Esophagus (tissue), 2 donors: ENCODE measurements around the gene SHANK1. TPM values are rescaled to one million over a fixed set of nuclear protein-coding genes. Genes with fewer than 3 reads are reported as not detected.

Experiments used
- H3K27ac ChIP-seq, 2 donors: one replicate each; pipeline ENCODE4 v1.5.1; 2013; ENCODE audit warnings: low read depth in 2 of 2, mild to moderate bottlenecking in 2 of 2, inconsistent platforms in 1 of 2, low read length in 1 of 2, moderate library complexity in 1 of 2
- H3K27me3 ChIP-seq, 2 donors: one replicate each; pipeline ENCODE4 v1.6.1; 2013; ENCODE audit warnings: low read length in 2 of 2, control low read depth in 1 of 2, mild to moderate bottlenecking in 1 of 2; ENCODE audit not compliant: insufficient read depth in 2 of 2, control insufficient read depth in 1 of 2
- H3K36me3 ChIP-seq, 2 donors: one replicate each; pipeline ENCODE4 v1.6.1; 2013; ENCODE audit warnings: low read length in 1 of 2; ENCODE audit not compliant: control insufficient read depth in 2 of 2, insufficient read depth in 2 of 2
- H3K4me1 ChIP-seq, 2 donors: one replicate each; pipeline ENCODE4 v1.6.1; 2013; ENCODE audit warnings: low read length in 1 of 2; ENCODE audit not compliant: control insufficient read depth in 2 of 2, insufficient read depth in 2 of 2
- H3K4me3 ChIP-seq, 2 donors: one replicate each; pipeline ENCODE4 v1.5.1; 2013; ENCODE audit warnings: low read length in 2 of 2, mild to moderate bottlenecking in 2 of 2, low read depth in 1 of 2, moderate library complexity in 1 of 2
- H3K9me3 ChIP-seq, 2 donors: one replicate each; pipeline ENCODE4 v1.6.1; 2013; ENCODE audit warnings: mild to moderate bottlenecking in 2 of 2, low read depth in 1 of 2, low read length in 1 of 2, moderate library complexity in 1 of 2; ENCODE audit not compliant: control insufficient read depth in 2 of 2, insufficient read depth in 1 of 2
- WGBS, 2 donors: extraction: QIAGEN DNeasy Blood & Tissue Kit; methylation state at CpG; one replicate each; pipeline ENCODE4 v1.1.7; 2013; 5-methylcytosine and 5-hydroxymethylcytosine counted together
- polyA plus RNA-seq, 2 donors: library from polyadenylated mRNA; stranded (reverse); fragments of 200-250 nt; gene quantifications; one replicate each; pipeline ENCODE4 v1.2.3, GENCODE V29; 2013
- donor health status: healthy with polysubstance abuse.
- donor health status: Bipolar disorder and iron deficiency.

The SHANK1 gene
- polyA plus RNA-seq, 2 donors = 0.06 to 0.13 TPM

GRCh38 chr19:50633973-50634372, 85.6 kb downstream of the SHANK1 start:
- Histone ChIP-seq H3K9me3 (peaks cover 0 to 15% of the 10 kb centered on the region in 2 donors), H3K27ac (no peak overlapping the region), H3K36me3 (no peaks in the 10 kb centered on the region), H3K4me3 (no peak overlapping the region), H3K4me1 (no peaks in the 10 kb centered on the region), H3K27me3 (peaks cover 0 to 5% of the 10 kb centered on the region in 2 donors)
- WGBS, 2 donors = 93 to 98% methylated on average over 2 of the region's 2 CpGs

GRCh38 chr19:50633359-50633758, 86.2 kb downstream of the SHANK1 start:
- H3K9me3 ChIP-seq = peaks cover 0 to 15% of the 10 kb centered on the region in 2 donors
- no peak overlapping the region for H3K4me3 ChIP-seq
- WGBS, 2 donors = 82 to 88% methylated on average over 2 of the region's 2 CpGs
- H3K27me3 ChIP-seq = no peaks in the 10 kb centered on the region
- no peak overlapping the region for H3K27ac ChIP-seq
- H3K36me3 ChIP-seq = no peaks in the 10 kb centered on the region
- H3K4me1 ChIP-seq = no peaks in the 10 kb centered on the region

DNA sequence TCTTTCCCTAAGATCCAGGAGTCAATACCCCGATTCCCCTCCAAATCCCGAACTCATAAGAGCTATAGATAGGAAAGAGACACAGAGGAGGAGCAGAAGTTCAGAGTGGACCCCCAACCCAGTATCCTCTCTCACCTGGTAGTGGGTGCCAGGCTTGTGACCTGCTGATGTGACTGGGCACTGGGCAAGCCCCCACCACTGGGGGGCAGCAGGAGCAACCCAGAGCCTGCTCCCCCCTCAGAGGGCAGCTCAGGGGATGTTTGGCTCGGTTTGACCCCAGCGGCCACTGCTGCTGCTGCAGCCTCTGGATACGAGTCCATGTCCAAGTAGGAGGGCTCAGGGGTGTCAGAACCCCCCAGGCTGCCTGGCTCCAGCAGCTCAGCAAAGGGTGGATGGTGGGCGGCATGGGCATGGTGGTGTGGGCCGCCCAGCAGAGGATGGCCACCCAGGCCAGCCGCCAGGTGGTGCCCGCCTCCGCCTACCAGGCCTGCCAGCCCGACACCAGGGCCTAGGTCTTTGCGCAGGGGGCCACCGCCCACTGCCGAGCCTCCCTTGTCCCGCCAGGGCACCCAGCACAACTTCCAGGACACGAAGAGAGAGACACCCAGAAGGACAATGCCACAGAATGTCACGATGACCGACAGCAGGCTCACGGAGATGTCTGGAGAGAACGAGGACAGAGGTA, 87.3 kb downstream of the SHANK1 start:
- Histone ChIP-seq H3K27me3 (no peaks in the 10 kb centered on the region), H3K4me3 (no peak overlapping the region), H3K27ac (no peak overlapping the region), H3K4me1 (no peaks in the 10 kb centered on the region), H3K36me3 (no peaks in the 10 kb centered on the region), H3K9me3 (peaks cover 0 to 15% of the 10 kb centered on the region in 2 donors)
- WGBS, 2 donors = 79% methylated on average over 20 of the region's 20 CpGs

DNA sequence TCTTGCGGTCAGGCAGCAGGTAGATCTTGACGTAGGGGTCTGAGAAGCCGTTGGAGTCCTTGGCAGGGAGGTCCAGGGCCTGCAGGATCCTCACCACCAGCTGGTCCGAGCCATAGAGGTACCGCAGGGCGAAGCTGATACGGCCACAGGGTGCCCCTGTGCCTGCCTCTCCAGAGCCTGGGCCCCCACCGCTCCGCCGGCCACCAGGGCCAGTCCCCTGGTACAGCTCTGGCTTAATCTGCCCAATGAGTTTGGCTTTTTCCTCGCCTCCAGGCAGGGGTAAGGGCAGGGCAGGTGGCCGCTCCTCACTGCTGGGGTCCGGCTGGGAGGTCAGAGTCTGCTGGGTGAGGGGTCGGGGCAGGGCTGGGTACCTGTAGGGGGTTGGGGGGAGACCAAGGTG, 89.8 kb downstream of the SHANK1 start:
- Histone ChIP-seq H3K27ac (no peak overlapping the region), H3K4me1 (no peaks in the 10 kb centered on the region), H3K9me3 (peaks cover 0 to 9% of the 10 kb centered on the region in 2 donors), H3K36me3 (no peaks in the 10 kb centered on the region), H3K4me3 (no peak overlapping the region), H3K27me3 (no peaks in the 10 kb centered on the region)
- WGBS, 2 donors = 73 to 75% methylated on average over 14 of the region's 14 CpGs

GRCh38 chr19:50629194-50629593, 90.4 kb downstream of the SHANK1 start:
- Histone ChIP-seq H3K9me3 (peaks cover 0 to 4% of the 10 kb centered on the region in 2 donors), H3K4me1 (no peaks in the 10 kb centered on the region), H3K27me3 (no peaks in the 10 kb centered on the region), H3K27ac (no peak overlapping the region), H3K36me3 (no peaks in the 10 kb centered on the region), H3K4me3 (no peak overlapping the region)
- 71 to 82% methylated on average over 20 of the region's 20 CpGs for WGBS, 2 donors

- no peaks in the 10 kb centered on the region for H3K27me3 ChIP-seq
- H3K27ac ChIP-seq = no peak overlapping the region
- H3K36me3 ChIP-seq = no peaks in the 10 kb centered on the region
- H3K4me3 ChIP-seq = no peak overlapping the region
- H3K4me1 ChIP-seq = no peaks in the 10 kb centered on the region
- peaks cover 0 to 2% of the 10 kb centered on the region in 2 donors for H3K9me3 ChIP-seq
- WGBS, 2 donors = 87 to 88% methylated on average over 7 of the region's 7 CpGs
Measured at GRCh38 chr19:50628551-50628950, 91.1 kb downstream of the SHANK1 start.

- no peaks in the 10 kb centered on the region for H3K9me3 ChIP-seq
- no peak overlapping the region for H3K27ac ChIP-seq
- H3K4me1 ChIP-seq = no peaks in the 10 kb centered on the region
- H3K27me3 ChIP-seq = no peaks in the 10 kb centered on the region
- H3K36me3 ChIP-seq = no peaks in the 10 kb centered on the region
- 85 to 88% methylated on average over 5 of the region's 5 CpGs for WGBS, 2 donors
- H3K4me3 ChIP-seq = no peak overlapping the region
Measured at GRCh38 chr19:50628146-50628545, 91.5 kb downstream of the SHANK1 start.

GRCh38 chr19:50626795-50627194, 92.8 kb downstream of the SHANK1 start:
- Histone ChIP-seq H3K4me1 (no peaks in the 10 kb centered on the region), H3K4me3 (no peak overlapping the region), H3K9me3 (no peaks in the 10 kb centered on the region), H3K36me3 (no peaks in the 10 kb centered on the region), H3K27me3 (no peaks in the 10 kb centered on the region), H3K27ac (no peak overlapping the region)
- 51 to 66% methylated on average over 4 of the region's 4 CpGs for whole genome bisulfite sequencing, 2 donors

GRCh38 chr19:50626011-50626410, 93.6 kb downstream of the SHANK1 start:
- Histone ChIP-seq H3K27ac (no peak overlapping the region), H3K36me3 (no peaks in the 10 kb centered on the region), H3K9me3 (no peaks in the 10 kb centered on the region), H3K4me1 (no peaks in the 10 kb centered on the region), H3K4me3 (no peak overlapping the region), H3K27me3 (no peaks in the 10 kb centered on the region)
- WGBS, 2 donors = 69 to 81% methylated on average over 4 of the region's 4 CpGs

GRCh38 chr19:50624949-50625600, 94.5 kb downstream of the SHANK1 start:
- 91 to 92% methylated on average over 44 of the region's 44 CpGs for WGBS, 2 donors
- H3K27me3 ChIP-seq = no peaks in the 10 kb centered on the region
- no peak overlapping the region for H3K27ac ChIP-seq
- H3K36me3 ChIP-seq = no peaks in the 10 kb centered on the region
- no peaks in the 10 kb centered on the region for H3K9me3 ChIP-seq
- no peak overlapping the region for H3K4me3 ChIP-seq
- no peaks in the 10 kb centered on the region for H3K4me1 ChIP-seq
